Eye (tissue), 1 donor: ENCODE results near the gene INTS6.
A peak's percentile ranks its signal among the peaks of the same experiment; 100 is the strongest.

Source experiments
- DNase-seq: peaks from one replicate; pipeline ENCODE4 v3.0.0-alpha.2; 2015

Gene INTS6

GRCh38 chr13:51341232-51341631 is 111.6 kb downstream of the INTS6 start:
- no peak for DNase-seq

DNA sequence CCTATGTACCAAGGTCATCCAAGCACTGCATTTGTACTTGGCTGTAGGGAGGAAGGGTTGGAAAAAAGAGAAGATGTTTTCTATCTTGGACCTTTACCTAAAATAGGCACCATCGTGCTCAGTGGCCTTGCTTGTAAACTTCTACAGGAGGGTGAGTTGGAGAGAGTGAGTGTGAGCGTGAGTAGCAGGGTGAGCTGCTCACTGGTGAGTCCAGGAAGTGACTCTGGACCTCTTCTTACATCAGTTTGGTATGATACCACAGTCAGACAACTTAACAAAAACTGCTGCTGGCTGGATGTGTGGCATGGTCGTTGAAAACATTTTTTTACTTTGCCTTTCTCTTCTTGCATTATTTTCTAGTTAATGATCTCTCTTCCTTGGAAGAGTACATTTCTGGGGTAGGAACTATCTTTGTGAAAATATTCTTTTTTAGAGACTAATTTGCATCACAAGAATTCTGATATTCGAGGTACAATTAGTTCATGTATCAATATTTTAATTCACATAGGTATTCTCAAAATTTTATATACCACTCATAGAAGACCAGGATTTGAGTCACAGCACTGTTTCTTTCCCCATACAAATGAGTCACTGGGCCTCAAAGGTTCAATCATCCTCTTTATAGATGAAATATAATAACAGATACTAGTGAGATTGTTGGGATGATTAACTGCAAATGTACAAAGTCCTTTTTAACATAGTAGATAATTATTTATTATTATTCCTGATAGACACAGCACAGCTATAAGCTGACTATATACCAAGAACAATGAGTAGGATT is 112.7 kb downstream of the INTS6 start:
- DNase-seq, result no peak

DNA sequence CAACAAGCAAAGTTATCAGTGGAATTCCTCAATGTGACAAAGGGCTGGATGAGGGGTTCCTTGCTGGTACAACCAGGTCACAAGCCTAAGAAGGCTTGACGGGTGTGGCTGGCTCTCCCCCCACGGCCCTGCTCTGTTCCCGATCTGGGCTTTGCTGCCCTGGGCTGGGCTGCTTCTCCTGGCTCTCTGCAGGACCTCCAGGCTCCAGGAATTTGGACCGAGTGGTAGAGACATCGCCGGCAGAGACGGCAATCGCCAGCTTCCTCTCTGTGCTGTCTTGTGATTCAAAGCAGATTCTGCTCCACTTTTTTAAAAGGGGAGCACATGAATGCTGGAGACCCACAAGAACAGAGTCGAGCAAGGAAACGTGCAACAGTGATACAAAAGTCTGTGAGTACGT is 113.5 kb downstream of the INTS6 start, which contains the start of gene SERPINE3:
Gene SERPINE3 (plus strand): TSS at position 338 of the 400 bp plus-strand sequence. CDS start 1,401 bp downstream, outside the sequence.
- no peak for DNase-seq

DNA sequence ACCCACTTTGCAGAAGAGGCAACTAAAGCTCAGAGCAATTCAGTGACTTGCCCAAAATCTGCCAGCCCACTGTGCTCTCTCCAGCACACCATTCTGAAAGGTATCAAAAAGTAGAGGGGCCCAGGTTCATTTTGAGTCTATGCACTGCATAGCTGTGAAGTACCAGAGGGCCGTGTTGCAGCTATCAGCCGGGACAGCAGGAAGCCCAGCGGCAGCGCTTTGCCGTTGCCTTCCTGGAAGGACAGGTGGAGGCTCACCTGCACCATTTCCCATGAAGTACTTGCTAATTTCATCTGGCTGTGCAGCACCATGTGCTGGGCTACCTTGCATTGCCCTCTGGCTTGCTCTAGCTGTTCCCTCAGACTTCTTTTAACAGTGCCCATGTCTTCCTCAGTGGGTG is 116.1 kb downstream of the INTS6 start:
- DNase-seq, result no peak

- no peak for DNase-seq
Observed at GRCh38 chr13:51333826-51334225, 119.0 kb downstream of the INTS6 start.

DNA sequence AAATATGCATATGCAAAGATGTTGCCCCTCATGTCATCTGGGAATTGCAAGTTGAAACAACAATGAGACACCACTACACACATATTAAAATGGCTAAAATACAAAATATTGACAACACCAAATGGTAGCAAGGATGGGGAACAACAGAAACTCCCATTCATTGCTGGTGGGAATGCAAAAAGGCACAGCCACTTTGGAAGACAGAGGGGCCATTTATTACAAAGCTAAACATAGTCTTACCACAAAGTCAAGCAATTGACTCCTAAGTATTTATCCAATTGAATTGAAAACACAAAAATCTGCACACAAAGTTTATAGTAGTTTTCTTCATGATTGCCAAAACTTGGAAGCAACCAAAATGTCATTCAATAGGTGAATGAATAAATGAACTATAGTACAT is 119.4 kb downstream of the INTS6 start:
- DNase-seq, result no peak

- DNase-seq, result no peak
Observed at GRCh38 chr13:51332566-51333361, 120.1 kb downstream of the INTS6 start.

GRCh38 chr13:51331354-51331861 is 121.4 kb downstream of the INTS6 start:
- DNase-seq, result no peak

DNA sequence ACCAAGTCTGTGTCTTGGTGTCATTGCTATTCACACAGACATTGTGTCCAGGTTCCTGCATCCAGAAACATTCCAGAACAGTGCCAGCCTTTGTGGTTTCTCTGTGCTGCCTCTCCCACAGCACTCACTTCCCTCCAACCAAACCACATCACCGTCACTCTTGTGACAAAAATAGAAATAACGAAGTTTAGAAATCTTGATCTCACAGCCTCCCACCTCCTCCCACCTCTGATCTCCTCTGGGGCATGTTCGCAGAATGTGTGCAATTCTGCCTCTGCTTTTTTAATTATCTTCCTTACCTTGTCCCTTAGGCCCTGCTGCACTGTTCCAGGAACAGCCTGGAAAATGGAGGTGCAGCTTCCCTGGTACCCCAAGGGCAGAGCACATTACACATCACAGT is 122.0 kb downstream of the INTS6 start:
- no peak for DNase-seq

DNA sequence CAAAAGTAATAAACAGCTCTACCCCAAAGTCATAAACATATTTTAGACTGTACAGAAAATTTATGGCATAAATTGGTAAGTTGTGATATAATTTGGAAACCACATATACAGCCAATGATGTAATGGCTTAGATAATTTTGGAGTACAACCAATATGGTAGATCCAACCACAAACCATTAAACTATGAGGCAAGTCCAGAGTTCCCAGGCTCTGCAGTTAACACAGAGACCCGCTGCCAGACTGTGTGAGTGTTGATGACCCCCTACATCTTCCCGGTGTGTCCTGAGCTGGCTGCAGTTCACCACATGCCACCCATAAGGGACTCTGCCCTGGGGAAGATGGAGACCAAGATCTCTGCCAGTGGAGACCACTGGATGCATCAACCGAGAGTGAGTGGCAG is 123.2 kb downstream of the INTS6 start:
- no peak for DNase-seq

DNA sequence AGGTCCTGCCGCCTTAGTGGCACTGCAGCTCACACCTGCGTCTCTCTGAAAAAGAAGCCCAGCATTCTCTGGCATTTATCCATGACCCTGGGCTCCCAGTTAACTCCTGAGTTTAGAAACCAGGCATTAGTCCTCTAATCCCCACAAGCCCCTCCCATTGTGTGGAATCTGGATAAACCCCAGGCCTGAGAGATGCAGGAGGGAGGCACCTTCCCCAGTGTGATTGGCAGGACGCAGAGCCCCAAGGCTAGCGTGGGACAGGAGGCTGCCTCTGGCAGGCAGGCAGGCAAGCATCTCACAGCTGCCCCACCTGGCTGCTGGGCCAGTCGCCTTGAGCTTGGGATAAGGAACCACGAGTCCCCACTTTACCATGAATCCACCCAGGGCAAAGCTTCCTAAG is 124.3 kb downstream of the INTS6 start:
- DNase-seq, result peak; percentile 28

GRCh38 chr13:51327961-51328360 is 124.9 kb downstream of the INTS6 start:
- DNase-seq, result no peak

GRCh38 chr13:51326777-51327176 is 126.1 kb downstream of the INTS6 start:
- no peak for DNase-seq

GRCh38 chr13:51325837-51326236 is 127.0 kb downstream of the INTS6 start:
- DNase-seq, result no peak

DNA sequence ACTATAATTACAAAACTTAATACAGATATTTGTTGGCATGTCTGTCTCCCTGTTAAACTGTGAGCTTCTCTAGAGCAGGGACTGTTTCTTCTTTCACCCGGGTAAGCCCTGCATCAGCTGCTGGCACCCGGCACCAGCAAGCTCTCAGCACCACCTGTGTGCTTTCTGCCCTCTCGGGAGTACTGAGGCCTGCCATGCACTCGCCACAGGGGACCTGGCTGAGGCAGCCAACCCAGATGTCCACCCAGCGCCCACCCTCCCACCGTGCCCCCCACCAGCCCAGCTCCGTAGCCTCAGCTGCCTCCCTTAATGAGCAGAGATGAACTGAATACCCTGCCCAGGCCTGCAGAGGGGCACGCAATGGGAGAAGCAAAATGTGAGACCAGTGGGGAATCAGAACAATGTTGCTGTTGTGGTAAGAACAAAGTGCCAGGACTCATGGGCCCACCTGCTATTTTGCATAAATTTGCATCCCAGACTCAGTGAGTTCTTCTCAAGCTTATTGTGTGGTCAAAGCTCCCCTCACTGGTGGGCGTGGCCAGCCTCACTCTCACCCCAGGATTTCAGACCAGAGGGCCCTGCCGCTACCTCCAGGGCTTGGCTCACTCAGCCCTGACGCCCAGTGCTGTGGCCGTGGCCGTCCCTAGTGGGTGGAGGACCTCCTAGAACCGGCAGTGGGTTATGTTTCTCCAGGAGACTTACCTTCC is 128.0 kb downstream of the INTS6 start:
- no peak for DNase-seq

GRCh38 chr13:51323824-51324511 is 128.9 kb downstream of the INTS6 start:
- no peak for DNase-seq

DNA sequence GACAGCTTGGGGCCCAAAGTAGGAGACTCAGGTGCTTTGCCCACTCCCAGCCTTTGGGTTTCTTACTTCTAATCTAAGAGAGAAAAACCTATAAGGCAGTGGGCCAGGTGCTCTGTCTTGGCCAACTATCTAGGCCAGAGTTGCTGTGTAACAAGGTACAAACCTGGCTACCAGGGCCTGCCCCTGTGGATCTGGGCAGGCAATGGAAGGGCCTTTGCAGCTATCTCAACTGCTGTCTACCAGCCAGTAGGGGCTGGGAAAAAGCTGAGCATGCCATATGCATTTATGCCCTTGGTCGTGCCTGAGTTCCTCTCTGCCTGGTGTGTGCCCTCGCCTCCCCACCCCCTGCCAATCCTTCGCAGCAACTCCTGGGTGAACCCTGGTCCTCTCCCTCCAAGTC is 130.0 kb downstream of the INTS6 start:
- DNase-seq, result no peak

DNA sequence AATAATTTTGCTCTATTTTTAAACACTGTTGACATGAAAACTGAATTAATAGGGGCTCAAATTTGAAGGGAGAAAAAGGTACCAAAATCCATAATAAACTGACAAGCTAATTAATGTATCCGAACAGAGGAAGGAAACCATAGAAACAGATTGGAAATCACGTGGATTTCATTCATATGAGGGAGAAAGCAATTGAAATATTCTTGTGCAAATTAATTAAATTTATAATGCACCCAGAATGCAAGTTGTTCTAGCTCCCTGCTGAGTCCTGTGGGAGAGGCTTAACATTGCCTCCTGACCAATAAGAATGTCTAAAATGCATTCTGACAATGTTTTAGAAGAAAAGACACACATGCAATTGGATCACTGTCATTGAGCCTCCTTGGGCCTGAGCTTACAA is 131.0 kb downstream of the INTS6 start:
- no peak for DNase-seq

GRCh38 chr13:51318876-51319275 is 134.0 kb downstream of the INTS6 start:
- DNase-seq, result no peak

GRCh38 chr13:51318015-51318414 is 134.8 kb downstream of the INTS6 start:
- DNase-seq, result no peak

- DNase-seq, result no peak
Observed at GRCh38 chr13:51317262-51317661, 135.6 kb downstream of the INTS6 start.

- no peak for DNase-seq
Observed at GRCh38 chr13:51313619-51314018, 139.2 kb downstream of the INTS6 start.
